Heart left ventricle (tissue), 13 donors: ENCODE measurements around the gene HHAT.

Source experiments
- POLR2A ChIP-seq, 2 donors: fragments of 450-650 bp; IDR thresholded peaks; one replicate each; pipeline ENCODE4 v1.6.1; 2017; ENCODE audit warnings: antibody characterized with exemption in 2 of 2, mild to moderate bottlenecking in 2 of 2, moderate library complexity in 2 of 2
- TF ChIP-seq, protein P1 (sequence below), 12 donors: fragments of 200-600 bp; sonication (generic) in 4 of 12; IDR thresholded peaks; one replicate each; pipeline versions ENCODE4 v1.5.0 to v1.8.0; 2018 to 2022; ENCODE audit warnings: antibody characterized with exemption in 12 of 12, mild to moderate bottlenecking in 5 of 12
- donor health status: ischemic (EF 13 %, LVEDD 7.1; RV severe dilation, severe dysfunction).
- donor health status: DM: no; HTN: yes; CAD: no.
- donor health status: DM: no; HTN: no; CAD: no.
- donor health status: ischemic (EF 25% LVEDD 6.9; RV normal size, moderate dysfunction).
- donor health status: ischemic (EF 25% LVEDD 5.7; RV mildly dilated, moderate dysfunction).
- donor health status: ischemic (EF 35%, LVEDD 5.7; RV mildly dilated, moderate dysfunction).
- donor health status: nonischemic (EF 11% LVEDD 7.7; RV severe dilation, severe dysfunction).
- donor health status: DM: yes; HTN: yes; CAD: no.
- donor health status: PGD.
- donor health status: ischemic (EF 29% LVEDD 5.4; RV normal size, mild dysfunction).
- donor health status: nonischemic (EF 23%, LVEDD 6.1; RV moderate dilation, normal function).

DNA sequence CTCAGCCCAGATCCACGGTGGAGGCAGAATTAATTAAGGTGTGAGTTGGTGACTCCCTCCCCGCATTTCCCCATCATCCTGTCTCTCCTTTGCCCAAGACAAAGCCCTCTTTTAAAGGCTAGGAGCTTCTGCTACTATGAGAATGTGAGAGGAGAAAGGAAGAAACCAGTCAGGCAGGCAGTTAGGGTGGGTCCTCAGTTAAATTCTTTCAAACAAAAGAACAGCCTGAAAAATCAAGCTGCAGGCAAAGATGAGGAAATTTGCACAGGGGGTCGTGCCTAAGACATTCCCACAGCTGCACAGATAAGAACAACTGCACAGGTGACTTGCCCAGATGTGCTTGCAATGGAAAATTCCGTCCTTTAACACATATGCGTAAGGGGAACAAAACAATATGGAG is 48.5 kb upstream of the HHAT start:
- TF ChIP-seq, protein P1, sequence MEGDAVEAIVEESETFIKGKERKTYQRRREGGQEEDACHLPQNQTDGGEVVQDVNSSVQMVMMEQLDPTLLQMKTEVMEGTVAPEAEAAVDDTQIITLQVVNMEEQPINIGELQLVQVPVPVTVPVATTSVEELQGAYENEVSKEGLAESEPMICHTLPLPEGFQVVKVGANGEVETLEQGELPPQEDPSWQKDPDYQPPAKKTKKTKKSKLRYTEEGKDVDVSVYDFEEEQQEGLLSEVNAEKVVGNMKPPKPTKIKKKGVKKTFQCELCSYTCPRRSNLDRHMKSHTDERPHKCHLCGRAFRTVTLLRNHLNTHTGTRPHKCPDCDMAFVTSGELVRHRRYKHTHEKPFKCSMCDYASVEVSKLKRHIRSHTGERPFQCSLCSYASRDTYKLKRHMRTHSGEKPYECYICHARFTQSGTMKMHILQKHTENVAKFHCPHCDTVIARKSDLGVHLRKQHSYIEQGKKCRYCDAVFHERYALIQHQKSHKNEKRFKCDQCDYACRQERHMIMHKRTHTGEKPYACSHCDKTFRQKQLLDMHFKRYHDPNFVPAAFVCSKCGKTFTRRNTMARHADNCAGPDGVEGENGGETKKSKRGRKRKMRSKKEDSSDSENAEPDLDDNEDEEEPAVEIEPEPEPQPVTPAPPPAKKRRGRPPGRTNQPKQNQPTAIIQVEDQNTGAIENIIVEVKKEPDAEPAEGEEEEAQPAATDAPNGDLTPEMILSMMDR (IDR thresholded peaks at IDR 0.05): no peak
- TF ChIP-seq POLR2A (IDR thresholded peaks at IDR 0.05): no peak
